Endothelial cell of umbilical vein (primary cell): Measurements from ENCODE around the gene ZNF669. TPM values are rescaled to one million over a fixed set of nuclear protein-coding genes. Genes with fewer than 3 reads are reported as not detected.

Source experiments
- BruUV-seq: library from RNA; stranded (reverse); fragments of 400-500 nt; replicated peaks from 2 replicates; lab custom pipeline; 2021; lab: Mats Ljungman, UMichigan
- CTCF ChIA-PET: fragments of 300-600, 350-600 bp; sonication (Branson Sonifier 250); formaldehyde crosslinking; loops from one replicate; lab custom pipeline; 2021; ENCODE audit warnings: antibody characterized with exemption, inconsistent platforms; lab: Charles Lee
- POLR2A ChIA-PET: fragments of 300-600, 350-600 bp; sonication (Branson Sonifier 250); formaldehyde crosslinking; loops from one replicate; lab custom pipeline; 2021; ENCODE audit warnings: antibody characterized with exemption, inconsistent platforms; lab: Charles Lee
- DNase-seq: peaks from one replicate; pipeline ENCODE4 v3.0.0-alpha.2; 2011; ENCODE audit warnings: low read depth, low spot score
- FAIRE-seq: peaks from 2 replicates; lab custom pipeline; 2011; peaks lifted over from hg19 to GRCh38; lab: Jason Lieb, UNC
- H2AFZ ChIP-seq: 2 replicates; pipeline ENCODE4 v1.6.0; 2012; ENCODE audit warnings: low read depth, low read length, control low read depth, inconsistent platforms
- H3K27ac ChIP-seq: 2 replicates; pipeline ENCODE4 v1.5.1; 2011; ENCODE audit warnings: low read depth, mild to moderate bottlenecking, control low read depth, low read length, moderate library complexity; ENCODE audit not compliant: insufficient read depth
- H3K27me3 ChIP-seq, 2 experiments: 2 replicates each; pipeline versions ENCODE4 v1.6.0 to v1.6.1; 2011; ENCODE audit warnings: low read length in 2 of 2, mixed read lengths in 1 of 2; ENCODE audit not compliant: control insufficient read depth in 2 of 2, insufficient read depth in 2 of 2
- H3K36me3 ChIP-seq, 2 experiments: 2 replicates in 1 of 2; 3 replicates in 1 of 2; pipeline ENCODE4 v1.5.1; 2011; ENCODE audit warnings: low read length in 2 of 2, mild to moderate bottlenecking in 1 of 2, moderate library complexity in 1 of 2; ENCODE audit not compliant: control insufficient read depth in 2 of 2, insufficient read depth in 2 of 2; ENCODE audit errors: extremely low read depth in 1 of 2
- H3K4me1 ChIP-seq: 3 replicates; pipeline ENCODE4 v1.5.1; 2011; ENCODE audit warnings: mild to moderate bottlenecking, low read length; ENCODE audit not compliant: control insufficient read depth, insufficient read depth; ENCODE audit errors: extremely low read depth
- H3K4me2 ChIP-seq: 2 replicates; pipeline ENCODE4 v1.6.1; 2011; ENCODE audit warnings: low read length, control low read depth, mixed read lengths; ENCODE audit not compliant: insufficient read depth
- H3K4me3 ChIP-seq, 3 experiments: fragments of 200-600 bp in 1 of 3; sonication (generic), shearing (Covaris generic) in 1 of 3; replicated peaks in 1 of 3; 2 replicates each; pipeline ENCODE4 v1.5.1; 2011 to 2016; ENCODE audit warnings: control low read depth in 3 of 3, low read length in 3 of 3, mild to moderate bottlenecking in 2 of 3, inconsistent platforms in 1 of 3, low read depth in 1 of 3, moderate library complexity in 1 of 3; ENCODE audit not compliant: insufficient read depth in 1 of 3
- H3K79me2 ChIP-seq: 2 replicates; pipeline ENCODE4 v1.6.0; 2012; ENCODE audit warnings: low read length, inconsistent platforms; ENCODE audit not compliant: control insufficient read depth, insufficient read depth
- H3K9ac ChIP-seq: replicated peaks from 2 replicates; pipeline ENCODE3; 2011; ENCODE audit warnings: low read length, control low read depth; ENCODE audit not compliant: insufficient read depth; ENCODE audit errors: extremely low read depth
- H3K9me1 ChIP-seq: replicated peaks from 3 replicates; pipeline ENCODE4 v1.6.0; 2011; ENCODE audit warnings: mild to moderate bottlenecking, low read length; ENCODE audit not compliant: control insufficient read depth, insufficient read depth; ENCODE audit errors: extremely low read depth
- H3K9me3 ChIP-seq: replicated peaks from 2 replicates; pipeline ENCODE4 v1.5.1; 2012; ENCODE audit warnings: low read length, inconsistent platforms; ENCODE audit not compliant: control insufficient read depth, insufficient read depth
- H4K20me1 ChIP-seq: replicated peaks from 2 replicates; pipeline ENCODE3; 2011; ENCODE audit warnings: mild to moderate bottlenecking, low read length; ENCODE audit not compliant: control insufficient read depth, insufficient read depth; ENCODE audit errors: extremely low read depth
- CTCF ChIP-seq, 2 donors: IDR thresholded peaks; 1 replicate in 1 of 2; 2 replicates in 1 of 2; pipeline ENCODE4 v1.5.1; 2011; ENCODE audit warnings: low read length in 2 of 2, mild to moderate bottlenecking in 2 of 2, moderate library complexity in 2 of 2, control low read depth in 1 of 2, inconsistent platforms in 1 of 2, low read depth in 1 of 2; ENCODE audit not compliant: insufficient read depth in 1 of 2; ENCODE audit errors: extremely low read depth in 1 of 2
- EZH2 ChIP-seq: IDR thresholded peaks from 2 replicates; pipeline ENCODE4 v1.6.1; 2012; ENCODE audit warnings: borderline replicate concordance, low read depth, mild to moderate bottlenecking, moderate library complexity, low read length, inconsistent platforms; ENCODE audit not compliant: severe bottlenecking
- FOS ChIP-seq: IDR thresholded peaks from 2 replicates; pipeline ENCODE4 v1.6.1; 2011; ENCODE audit warnings: mild to moderate bottlenecking, low read length, moderate library complexity, borderline replicate concordance; ENCODE audit not compliant: insufficient read depth
- GATA2 ChIP-seq: IDR thresholded peaks from 2 replicates; pipeline ENCODE4 v1.7.0; 2011; ENCODE audit warnings: low read depth, mild to moderate bottlenecking, moderate library complexity, mixed read lengths, low read length; ENCODE audit not compliant: insufficient read length, insufficient read depth
- JUN ChIP-seq: IDR thresholded peaks from 2 replicates; pipeline ENCODE4 v1.6.1; 2011; ENCODE audit warnings: borderline replicate concordance, low read depth; ENCODE audit not compliant: insufficient read length, insufficient read depth
- MAX ChIP-seq: IDR thresholded peaks from 2 replicates; pipeline ENCODE4 v1.6.1; 2011; ENCODE audit not compliant: insufficient read depth, insufficient read length
- MYC ChIP-seq: IDR thresholded peaks from one replicate; pipeline ENCODE4 v1.6.1; 2011; ENCODE audit warnings: mild to moderate bottlenecking, low read depth, low read length
- POLR2A ChIP-seq: IDR thresholded peaks from 2 replicates; pipeline ENCODE4 v1.6.1; 2012; ENCODE audit warnings: low read depth, mild to moderate bottlenecking, control low read depth, low read length
- POLR2AphosphoS5 ChIP-seq: IDR thresholded peaks from 2 replicates; pipeline ENCODE4 v1.6.1; 2012; ENCODE audit warnings: low read depth, mild to moderate bottlenecking, control low read depth, low read length, moderate library complexity; ENCODE audit not compliant: insufficient read depth
- dilution Hi-C: fragments of 300-500 bp; cut with MboI; formaldehyde crosslinking; loops from one replicate; pipeline ENCODE4 v1.15.0; 2019; ENCODE audit warnings: low sequenced_read_pairs; ENCODE audit not compliant: extremely low pct_ligation_motif_present
- intact Hi-C: fragments of 100-400 bp; cut with micrococcal nuclease; formaldehyde crosslinking; loops from one replicate; pipeline ENCODE4 v1.10.0; 2022
- polyA plus RNA-seq, 4 experiments: library from polyadenylated mRNA; depleted of rRNA in 3 of 4; stranded (reverse) in 3 of 4; unstranded in 1 of 4; fragments of >200 nt; gene quantifications; 2 replicates each; pipeline versions ENCODE4 v1.2.1 to v1.2.3, GENCODE V29; 2011 to 2012; ENCODE audit warnings: missing spikeins in 1 of 4
- total RNA-seq: library from RNA; stranded (reverse); gene quantifications from 2 replicates; pipeline ENCODE4 v1.2.3, GENCODE V29; 2021

Gene ZNF669
- total and polyA plus RNA-seq, 2 donors (not counting 3 experiments of a cell fraction or from before 2014, with no cell fraction given) = 2.4 to 7.8 TPM

GRCh38 chr1:247102381-247102780 is 1.8 kb downstream of the ZNF669 start:
- FAIRE-seq (no peak), DNase-seq (no peak)
- no TSS peak for BruUV-seq
- H2AFZ ChIP-seq = no peak overlapping the region
- ChIA-PET POLR2A (no interaction called here), CTCF (no interaction called here)
- H3K27ac ChIP-seq = no peak overlapping the region
- peaks cover 16% of the 10 kb centered on the region for H3K79me2 ChIP-seq
- H3K36me3 ChIP-seq = peaks cover 10 to 13% of the 10 kb centered on the region in 2 experiments
- no peak for TF ChIP-seq POLR2A
- no peak for TF ChIP-seq FOS
- TF ChIP-seq MYC = no peak
- no peak for TF ChIP-seq JUN
- TF ChIP-seq GATA2 = no peak
- no peak for TF ChIP-seq EZH2
- no peak for TF ChIP-seq CTCF (IDR thresholded peaks at IDR 0.05; ENCODE audit: extremely low read depth in 1 of 2, insufficient read depth in 1 of 2, low read depth in 1 of 2, low read length in 2 of 2)
- TF ChIP-seq MAX = no peak
- TF ChIP-seq POLR2AphosphoS5 = no peak
- dilution Hi-C loops (no loop called here), intact Hi-C loops (loop anchor here (5.0 kb wide), 2 partner anchors 45 to 110 kb away; no protein-coding TSS in a partner anchor)
- H4K20me1 ChIP-seq = no peaks in the 10 kb centered on the region
- no peak overlapping the region for H3K4me2 ChIP-seq
- no peaks in the 10 kb centered on the region for H3K27me3 ChIP-seq
- H3K9me1 ChIP-seq = no peaks in the 10 kb centered on the region
- peaks cover 13% of the 10 kb centered on the region for H3K9me3 ChIP-seq
- H3K4me1 ChIP-seq = peaks cover 4% of the 10 kb centered on the region
- no peak overlapping the region for H3K9ac ChIP-seq
- no peak overlapping the region for H3K4me3 ChIP-seq
